ENCODE data around the gene TTLL8.

- no peak for TF ChIP-seq CTCF (IDR thresholded peaks at IDR 0.05; ENCODE audit: low read depth, low read length, missing input control)
- no peak for TF ChIP-seq YY1 (IDR thresholded peaks at IDR 0.05)
- TF ChIP-seq SP1 (IDR thresholded peaks at IDR 0.05), result no peak
- TF ChIP-seq EGR1 (IDR thresholded peaks at IDR 0.05; ENCODE audit: low read depth in 2 of 2), result no peak
Observed at GRCh38 chr22:50092342-50092741, 34.2 kb upstream of the TTLL8 start.
